Measurements from ENCODE around the gene RAB40A.

- TF ChIP-seq CTCF (IDR thresholded peaks at IDR 0.05 in 2 of 3, conservative IDR thresholded peaks at IDR 0.05 in 1 of 3; ENCODE audit: insufficient read depth in 2 of 3, low read depth in 1 of 3, low read length in 3 of 3) (no peak), FOSL1 (tag; conservative IDR thresholded peaks at IDR 0.05) (no peak)
These were observed 58.1 kb downstream of the RAB40A start for GRCh38 chrX:103461156-103461555.

Data from K562 (cell line).